Smooth muscle cell (in vitro differentiated cells): Measurements from ENCODE around the gene PHACTR1. TPM values are rescaled to one million over a fixed set of nuclear protein-coding genes. Genes with fewer than 3 reads are reported as not detected.

Experiments used
- DNase-seq: peaks from one replicate; lab custom pipeline; 2025; ENCODE audit not compliant: unreplicated experiment; lab: John Stamatoyannopoulos, UW
- H2AFZ ChIP-seq: fragments of 200-600 bp; sonication (generic); 2 replicates; pipeline ENCODE4 v1.6.0; 2016; ENCODE audit warnings: antibody characterized with exemption, low read depth, mild to moderate bottlenecking
- H3F3A ChIP-seq: fragments of 200-600 bp; sonication (generic); 2 replicates; pipeline ENCODE4 v1.6.0; 2017; ENCODE audit warnings: antibody characterized with exemption, low read depth
- H3K27ac ChIP-seq: fragments of 200-600 bp; sonication (generic); 2 replicates; pipeline ENCODE4 v1.5.1; 2016; ENCODE audit warnings: low read depth, mild to moderate bottlenecking
- H3K27me3 ChIP-seq: fragments of 200-600 bp; sonication (generic); 2 replicates; pipeline ENCODE4 v1.6.1; 2016; ENCODE audit warnings: low read depth, mild to moderate bottlenecking
- H3K36me3 ChIP-seq: fragments of 200-600 bp; sonication (generic); 2 replicates; pipeline ENCODE4 v1.5.1; 2016; ENCODE audit warnings: low read depth
- H3K4me1 ChIP-seq: fragments of 200-600 bp; sonication (generic); 2 replicates; pipeline ENCODE4 v1.5.1; 2016; ENCODE audit warnings: low read depth
- H3K4me2 ChIP-seq: fragments of 200-600 bp; sonication (generic); 2 replicates; pipeline ENCODE4 v1.6.0; 2016; ENCODE audit warnings: mild to moderate bottlenecking
- H3K4me3 ChIP-seq: fragments of 200-600 bp; sonication (generic); 2 replicates; pipeline ENCODE4 v1.5.1; 2016; ENCODE audit warnings: mild to moderate bottlenecking
- H3K79me2 ChIP-seq: fragments of 200-600 bp; sonication (generic); 2 replicates; pipeline ENCODE4 v1.6.0; 2016; ENCODE audit warnings: low read depth, mild to moderate bottlenecking
- H3K9ac ChIP-seq: fragments of 200-600 bp; sonication (generic); 2 replicates; pipeline ENCODE4 v1.6.0; 2016; ENCODE audit warnings: low read depth
- H3K9me3 ChIP-seq: fragments of 200-600 bp; sonication (generic); replicated peaks from 2 replicates; pipeline ENCODE4 v1.5.1; 2016; ENCODE audit warnings: low read depth
- H4K20me1 ChIP-seq: fragments of 200-600 bp; sonication (generic); 2 replicates; pipeline ENCODE4 v1.6.0; 2016; ENCODE audit warnings: low read depth
- CTCF ChIP-seq: fragments of 200-600 bp; sonication (generic); IDR thresholded peaks from 2 replicates; pipeline ENCODE4 v1.5.1; 2017; ENCODE audit warnings: borderline replicate concordance, mild to moderate bottlenecking, antibody characterized with exemption; ENCODE audit not compliant: insufficient read depth, poor library complexity, severe bottlenecking
- WGBS: methylation state at CpG from one replicate; pipeline ENCODE4 v1.1.7; 2016; ENCODE audit warnings: low lambda C conversion rate; 5-methylcytosine and 5-hydroxymethylcytosine counted together
- polyA plus RNA-seq: library from polyadenylated mRNA; unstranded; fragments of >200 nt; fragmentation: Nextera tagmentation; extraction: Ambion mirVana; gene quantifications from 2 replicates; pipeline ENCODE4 v1.2.1, GENCODE V29; 2016
- total RNA-seq: library from RNA; depleted of rRNA; stranded (reverse); fragments of >200 nt; gene quantifications from 2 replicates; pipeline ENCODE4 v1.2.3, GENCODE V29; 2014

PHACTR1 gene
- total and polyA plus RNA-seq, 2 experiments from 2014 or later: 0.09 to 0.67 TPM

DNA sequence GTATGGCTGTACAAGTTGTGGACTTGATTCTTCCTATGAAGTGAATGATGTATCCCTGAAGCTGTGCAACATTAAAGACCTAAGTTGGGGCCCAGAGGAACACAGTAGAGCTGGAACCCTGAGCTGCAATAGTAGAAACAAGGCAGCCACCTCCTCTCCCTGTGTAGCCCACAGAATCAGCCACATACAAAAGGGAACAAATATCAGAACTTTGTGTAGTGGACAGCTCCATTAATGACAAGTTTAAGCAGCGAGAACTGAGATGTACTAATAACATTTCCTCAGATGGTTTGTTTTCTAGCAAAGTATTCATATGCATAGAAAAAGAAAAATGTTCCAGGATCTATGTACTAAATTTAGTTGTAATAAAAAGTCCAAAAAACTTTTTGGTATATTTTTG is 19.2 kb downstream of the PHACTR1 start:
- Histone ChIP-seq H4K20me1 (no peaks in the 10 kb centered on the region), H3K27me3 (peaks cover 5% of the 10 kb centered on the region), H2AFZ (no peak overlapping the region), H3K4me3 (no peak overlapping the region), H3K4me2 (no peak overlapping the region), H3K9ac (no peak overlapping the region), H3K79me2 (no peaks in the 10 kb centered on the region), H3F3A (no peaks in the 10 kb centered on the region), H3K36me3 (no peaks in the 10 kb centered on the region), H3K27ac (no peak overlapping the region), H3K4me1 (no peaks in the 10 kb centered on the region), H3K9me3 (no peaks in the 10 kb centered on the region)
- 63% methylated on average over 1 of the region's 1 CpG for WGBS
- no peak for TF ChIP-seq CTCF
- no peak for DNase-seq

GRCh38 chr6:12748411-12748810 is 31.8 kb downstream of the PHACTR1 start:
- no peak for TF ChIP-seq CTCF
- Histone ChIP-seq H4K20me1 (no peaks in the 10 kb centered on the region), H3K4me2 (no peak overlapping the region), H3K4me3 (no peak overlapping the region), H3K27me3 (peaks cover 55% of the 10 kb centered on the region), H3K27ac (no peak overlapping the region), H3K9ac (no peak overlapping the region), H3K36me3 (no peaks in the 10 kb centered on the region), H3F3A (no peaks in the 10 kb centered on the region), H3K4me1 (no peaks in the 10 kb centered on the region), H3K79me2 (no peaks in the 10 kb centered on the region), H2AFZ (no peak overlapping the region), H3K9me3 (no peaks in the 10 kb centered on the region)
- no peak for DNase-seq
- WGBS: 10% methylated on average over 2 of the region's 2 CpGs

DNA sequence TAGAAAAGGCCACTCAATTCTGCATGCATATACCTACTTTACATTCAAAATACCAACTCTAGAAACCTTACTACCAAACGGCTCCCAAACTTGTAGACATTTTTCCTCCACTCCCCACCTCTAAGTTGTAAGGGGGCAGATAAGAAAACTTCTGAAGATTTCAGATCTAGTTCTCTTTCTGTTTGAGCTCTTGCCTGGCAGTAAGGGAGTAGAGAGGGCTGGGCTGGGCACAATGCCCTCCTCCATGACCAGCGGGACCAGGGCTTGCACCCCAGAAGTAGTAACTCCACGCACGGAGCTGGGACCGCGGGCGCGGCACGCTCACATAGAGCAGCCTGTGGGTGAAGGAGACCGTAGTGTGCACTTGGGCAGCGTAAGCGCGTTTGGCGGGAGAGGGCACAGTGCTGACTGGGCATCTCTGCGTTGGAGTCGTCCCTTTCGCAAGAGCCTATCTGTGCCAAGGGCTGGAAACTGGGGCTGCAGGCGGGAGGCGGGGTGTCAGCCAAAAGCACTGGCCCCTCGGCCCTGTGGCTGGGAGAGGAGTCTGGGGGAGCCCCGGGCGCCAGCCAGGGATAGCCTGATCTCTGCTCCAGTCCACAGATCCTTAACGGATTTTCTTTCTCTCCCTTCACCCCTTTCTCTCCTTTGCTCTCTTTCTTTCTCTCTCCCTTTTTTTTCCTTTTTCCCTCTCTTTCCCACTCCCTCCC is 32.4 kb downstream of the PHACTR1 start:
- 1% methylated on average over 23 of the region's 23 CpGs for WGBS
- no peak for DNase-seq
- no peaks in the 10 kb centered on the region for H3K9me3 ChIP-seq
- no peaks in the 10 kb centered on the region for H4K20me1 ChIP-seq
- no peaks in the 10 kb centered on the region for H3F3A ChIP-seq
- no peaks in the 10 kb centered on the region for H3K36me3 ChIP-seq
- no peak overlapping the region for H3K27ac ChIP-seq
- H3K4me1 ChIP-seq: no peaks in the 10 kb centered on the region
- no peak overlapping the region for H3K9ac ChIP-seq
- TF ChIP-seq CTCF: no peak
- H3K4me3 ChIP-seq: peak overlapping the region; percentile 41
- peaks cover 55% of the 10 kb centered on the region for H3K27me3 ChIP-seq
- peak overlapping the region; percentile 81 for H3K4me2 ChIP-seq
- H2AFZ ChIP-seq: no peak overlapping the region
- H3K79me2 ChIP-seq: no peaks in the 10 kb centered on the region
